Measurements from ENCODE around the gene NDUFS1. TPM values are rescaled to one million over a fixed set of nuclear protein-coding genes. Genes with fewer than 3 reads are reported as not detected.
"Not testable (repeated sequence)": the region's sequence is repeated elsewhere in the genome, so short reads cannot be mapped to it uniquely, and the experiment has no call there.

NDUFS1 gene
- total RNA-seq, 1 experiment from 2014 or later, result 172 TPM

GRCh38 chr2:206162401-206162800 is 3.2 kb upstream of the NDUFS1 start:
- not testable (repeated sequence) for DNase-seq (ENCODE audit: low read depth)

GRCh38 chr2:206160807-206161179 is 1.5 kb upstream of the NDUFS1 start:
- DNase-seq (ENCODE audit: low read depth), result no peak

GRCh38 chr2:206160125-206160806 is 1.0 kb upstream of the NDUFS1 start:
- no peak for DNase-seq (ENCODE audit: low read depth)

- DNase-seq (ENCODE audit: low read depth), result peak; percentile 28
Observed at GRCh38 chr2:206158563-206159345, 490 bp downstream of the NDUFS1 start.

- DNase-seq (ENCODE audit: low read depth), result not testable (repeated sequence)
Observed at GRCh38 chr2:206157014-206157413, 2.2 kb downstream of the NDUFS1 start.

- no peak for DNase-seq (ENCODE audit: low read depth)
Observed at GRCh38 chr2:206154197-206154596, 5.0 kb downstream of the NDUFS1 start.

- no peak for DNase-seq (ENCODE audit: low read depth)
Observed at GRCh38 chr2:206150631-206151030, 8.6 kb downstream of the NDUFS1 start.

GRCh38 chr2:206150168-206150567 is 9.1 kb downstream of the NDUFS1 start:
- DNase-seq (ENCODE audit: low read depth), result no peak

- no peak for DNase-seq (ENCODE audit: low read depth)
Observed at GRCh38 chr2:206149330-206149729, 9.9 kb downstream of the NDUFS1 start.

- DNase-seq (ENCODE audit: low read depth), result no peak
Observed at GRCh38 chr2:206145665-206146064, 13.6 kb downstream of the NDUFS1 start.

GRCh38 chr2:206144383-206144782 is 14.9 kb downstream of the NDUFS1 start:
- DNase-seq (ENCODE audit: low read depth), result no peak

- DNase-seq (ENCODE audit: low read depth), result no peak
Observed at GRCh38 chr2:206143451-206143850, 15.8 kb downstream of the NDUFS1 start.

- DNase-seq (ENCODE audit: low read depth), result no peak
Observed at GRCh38 chr2:206127656-206128055, 31.6 kb downstream of the NDUFS1 start.

GRCh38 chr2:206125901-206126300 is 33.3 kb downstream of the NDUFS1 start:
- no peak for DNase-seq (ENCODE audit: low read depth)

GRCh38 chr2:206122569-206122968 is 36.7 kb downstream of the NDUFS1 start:
- not testable (repeated sequence) for DNase-seq (ENCODE audit: low read depth)

- no peak for DNase-seq (ENCODE audit: low read depth)
Observed at GRCh38 chr2:206116278-206116677, 43.0 kb downstream of the NDUFS1 start.

GRCh38 chr2:206115026-206115578 is 44.1 kb downstream of the NDUFS1 start:
- no peak for DNase-seq (ENCODE audit: low read depth)

GRCh38 chr2:206112846-206113547 is 46.2 kb downstream of the NDUFS1 start:
- no peak for DNase-seq (ENCODE audit: low read depth)

GRCh38 chr2:206112108-206112507 is 47.1 kb downstream of the NDUFS1 start:
- no peak for DNase-seq (ENCODE audit: low read depth)

- no peak for DNase-seq (ENCODE audit: low read depth)
Observed at GRCh38 chr2:206108713-206109112, 50.5 kb downstream of the NDUFS1 start.

GRCh38 chr2:206105541-206105940 is 53.7 kb downstream of the NDUFS1 start:
- no peak for DNase-seq (ENCODE audit: low read depth)

- DNase-seq (ENCODE audit: low read depth), result no peak
Observed at GRCh38 chr2:206105038-206105437, 54.2 kb downstream of the NDUFS1 start.

All from RPMI7951 (cell line).